NCI-H128 (cell line): ENCODE results near the gene RASGRP3.
A peak's percentile ranks its signal among the peaks of the same experiment; 100 is the strongest.
"Not testable (repeated sequence)": the region's sequence is repeated elsewhere in the genome, so short reads cannot be mapped to it uniquely, and the experiment has no call there.

Experiments used
- DNase-seq: peaks from one replicate; lab custom pipeline; 2025; ENCODE audit not compliant: unreplicated experiment; lab: John Stamatoyannopoulos, UW

Gene RASGRP3

DNA sequence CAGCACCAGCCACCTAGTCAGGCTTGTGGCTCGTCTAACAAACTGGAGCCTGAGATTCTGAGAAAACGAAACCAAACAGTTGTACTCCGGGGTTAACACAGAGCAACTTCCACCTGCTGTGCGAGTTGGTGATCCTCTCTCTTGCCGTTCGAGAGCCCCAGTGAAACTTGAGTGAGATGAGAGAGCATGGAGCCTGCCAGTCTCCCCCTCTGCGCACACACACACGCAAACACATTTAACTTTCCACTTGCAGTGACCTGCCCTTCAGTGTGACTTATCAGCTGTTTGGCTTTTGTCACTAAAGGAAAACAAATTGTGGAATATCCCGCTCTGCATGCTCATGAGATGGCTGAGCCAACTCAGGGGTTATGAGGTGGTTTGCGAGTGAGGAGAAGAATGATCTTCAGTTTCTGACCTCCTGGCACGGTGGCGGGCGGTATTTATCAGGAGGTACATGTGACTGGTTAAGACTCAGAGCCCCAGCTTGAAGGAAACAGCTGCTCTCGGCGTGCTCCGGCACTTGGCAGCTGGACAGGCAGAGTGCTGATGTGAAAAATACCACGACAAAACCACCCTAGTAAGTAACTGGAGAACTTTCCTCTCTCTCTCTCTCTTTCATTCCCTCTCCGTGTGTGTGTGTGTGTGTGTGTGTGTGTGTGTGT, at the start of gene RASGRP3:
Gene RASGRP3 (plus strand): TSS at position 519 of the 662 bp plus-strand sequence. CDS start 38,488 bp downstream, outside the sequence.
- peak; percentile 45 for DNase-seq

DNA sequence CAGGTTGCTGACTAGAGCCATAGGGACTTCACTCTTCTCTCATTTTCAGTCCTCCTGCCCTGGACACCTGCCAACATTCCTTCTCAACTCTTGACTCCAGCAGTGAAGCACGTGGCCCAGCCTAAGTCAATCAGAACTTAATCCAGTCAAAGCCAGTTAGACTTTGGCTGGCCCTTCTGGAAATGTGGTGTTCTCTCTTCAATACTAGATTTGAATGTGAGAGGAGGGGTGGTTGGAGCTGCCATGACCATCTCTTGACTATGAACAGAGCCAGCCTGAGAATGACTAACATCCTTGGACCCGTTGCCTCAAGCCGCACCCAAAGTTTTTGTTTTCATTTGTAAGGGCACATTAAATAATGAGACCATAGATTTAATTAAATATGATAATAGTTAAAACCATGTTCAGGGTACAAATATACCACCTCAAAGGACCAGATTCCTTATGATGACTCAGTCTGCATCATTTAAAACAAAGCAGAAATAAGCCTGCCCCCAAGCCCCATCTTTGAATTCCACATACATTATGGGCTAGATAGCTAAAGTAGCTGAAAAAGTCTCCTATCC, 49.7 kb upstream of the RASGRP3 start:
- no peak for DNase-seq

DNA sequence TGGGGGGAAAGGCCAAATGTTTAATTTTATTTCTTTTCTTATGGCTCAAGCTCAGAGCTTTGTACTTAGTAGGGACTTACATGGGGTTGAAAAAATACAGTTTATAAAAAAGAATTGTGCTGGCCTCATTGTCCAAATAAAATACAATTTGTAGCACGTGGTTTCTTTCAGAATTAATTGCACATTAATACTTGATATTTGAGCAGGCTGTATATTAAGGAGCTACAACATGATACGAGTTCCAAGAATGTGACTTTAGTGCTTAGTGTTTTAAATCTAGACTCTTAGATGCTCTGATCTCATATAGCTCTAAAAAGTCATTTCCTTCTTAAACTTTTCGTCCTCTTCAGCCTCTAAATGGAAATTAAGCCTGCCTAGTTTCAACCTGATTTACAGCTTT, 46.4 kb upstream of the RASGRP3 start:
- DNase-seq = no peak

DNA sequence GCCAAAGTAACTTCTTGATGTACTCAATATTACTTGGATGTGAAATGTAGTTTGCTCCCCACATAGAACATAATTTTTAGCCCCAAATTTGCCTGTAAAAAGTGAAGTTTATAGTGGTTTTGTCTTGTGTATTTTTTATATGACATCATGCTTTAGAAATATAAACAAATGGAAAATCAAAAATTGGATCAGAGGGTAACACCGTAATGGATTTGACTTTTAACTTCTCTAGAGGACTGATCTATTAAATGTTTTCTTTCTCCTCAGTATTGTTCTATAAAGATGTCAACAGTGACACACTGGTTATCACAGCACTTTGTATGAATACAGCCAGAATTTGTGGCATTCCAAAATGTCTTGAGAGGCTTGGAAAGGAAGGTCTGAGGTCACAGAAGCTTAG, 45.6 kb upstream of the RASGRP3 start:
- no peak for DNase-seq

- DNase-seq = no peak
These were observed 43.6 kb upstream of the RASGRP3 start for GRCh38 chr2:33432871-33433270.

GRCh38 chr2:33433279-33434235, 42.9 kb upstream of the RASGRP3 start:
- no peak for DNase-seq

GRCh38 chr2:33435518-33435917, 40.9 kb upstream of the RASGRP3 start:
- no peak for DNase-seq

GRCh38 chr2:33436083-33436482, 40.4 kb upstream of the RASGRP3 start:
- no peak for DNase-seq

GRCh38 chr2:33437297-33437696, 39.2 kb upstream of the RASGRP3 start:
- DNase-seq = no peak

DNA sequence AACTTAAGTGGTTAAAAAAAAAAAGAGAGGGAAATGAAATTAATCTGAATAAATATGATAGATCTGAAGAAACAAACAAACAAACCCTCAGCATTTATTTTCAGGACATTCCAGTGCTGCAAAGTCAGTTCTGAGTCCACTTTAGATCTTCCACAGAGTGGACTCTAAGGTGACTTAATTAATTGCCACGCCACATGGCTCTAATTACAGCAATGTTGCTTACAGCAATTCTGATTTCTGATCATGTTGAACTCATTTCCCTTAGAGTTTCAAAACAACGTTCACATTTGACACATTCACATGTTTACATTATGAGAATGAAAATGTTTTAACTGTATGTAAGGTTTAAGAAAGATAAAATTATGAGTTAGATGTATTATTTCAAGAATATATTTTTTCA, 38.6 kb upstream of the RASGRP3 start:
- no peak for DNase-seq

DNA sequence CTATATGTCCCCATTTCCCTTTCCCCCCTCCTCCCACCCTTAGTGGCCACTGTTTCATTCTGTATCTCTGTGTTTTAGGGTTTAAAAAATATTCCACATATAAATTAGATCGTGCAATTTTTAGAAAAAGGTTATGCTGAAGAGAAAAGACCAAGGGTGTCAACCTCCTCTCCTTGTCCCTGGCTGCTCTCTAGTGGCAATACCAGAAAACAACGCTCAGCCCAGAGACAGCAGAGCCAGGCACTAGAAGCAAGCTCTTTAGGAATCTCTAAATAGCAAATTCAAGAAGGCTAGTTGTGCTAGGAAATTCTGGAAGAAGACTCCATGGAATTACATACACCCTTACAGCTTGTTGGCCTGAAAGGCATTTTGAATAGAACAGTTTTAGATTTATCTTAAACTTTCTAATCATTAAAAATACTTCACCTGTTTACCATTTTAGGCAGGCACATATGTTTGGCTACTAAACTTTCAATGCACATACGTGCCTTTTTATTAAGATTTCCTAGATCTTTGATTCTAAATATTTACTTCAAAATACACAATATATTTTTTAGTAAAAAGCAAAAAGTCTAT, 35.1 kb upstream of the RASGRP3 start:
- no peak for DNase-seq

GRCh38 chr2:33442052-33442451, 34.4 kb upstream of the RASGRP3 start:
- DNase-seq = not testable (repeated sequence)

- no peak for DNase-seq
These were observed 33.8 kb upstream of the RASGRP3 start for GRCh38 chr2:33442528-33443079.

- no peak for DNase-seq
These were observed 33.1 kb upstream of the RASGRP3 start for GRCh38 chr2:33443274-33443829.

- DNase-seq = no peak
These were observed 31.5 kb upstream of the RASGRP3 start for GRCh38 chr2:33444967-33445366.

GRCh38 chr2:33448220-33448899, 28.1 kb upstream of the RASGRP3 start:
- DNase-seq = no peak

DNA sequence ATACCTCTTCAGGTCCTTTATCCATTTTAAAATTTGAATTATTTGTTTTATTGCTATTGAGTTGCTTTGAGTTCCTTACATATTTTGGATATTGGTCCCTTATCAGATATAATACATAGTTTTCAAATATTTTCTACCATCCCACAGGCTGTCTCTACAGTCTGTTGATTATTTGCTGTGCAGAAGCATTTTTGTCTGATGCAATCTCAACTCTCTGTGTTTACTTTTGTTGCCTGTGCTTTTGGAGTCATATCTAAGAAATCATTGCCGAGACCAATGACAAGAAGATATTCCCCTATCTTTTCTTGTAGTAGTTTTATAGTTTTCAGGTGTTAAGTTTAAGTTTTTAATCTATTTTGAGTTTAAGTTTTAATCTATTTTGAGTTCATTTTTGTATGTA, 25.2 kb upstream of the RASGRP3 start:
- DNase-seq = no peak

- DNase-seq = no peak
These were observed 24.6 kb upstream of the RASGRP3 start for GRCh38 chr2:33451825-33452224.

DNA sequence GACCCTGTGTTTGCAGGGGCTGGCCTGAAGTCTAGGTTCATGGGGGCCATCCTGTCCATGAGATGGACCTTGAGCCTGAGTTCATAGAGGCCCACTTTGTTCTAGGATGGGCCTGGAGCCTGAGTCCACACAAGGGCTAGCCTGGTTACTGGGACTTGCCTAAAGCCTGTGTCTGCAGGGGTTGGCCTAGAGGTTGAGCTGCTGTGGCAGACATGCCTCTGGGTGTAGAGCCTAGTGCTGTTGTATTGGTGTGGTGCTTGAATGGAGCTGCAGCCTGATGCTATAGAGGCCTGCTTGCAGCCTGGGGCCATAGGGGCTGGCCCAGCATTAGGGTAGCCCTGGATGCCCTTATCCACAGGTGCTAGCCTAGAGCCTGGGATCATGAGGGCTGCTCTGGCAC, 23.9 kb upstream of the RASGRP3 start:
- DNase-seq = no peak

- DNase-seq = no peak
These were observed 22.5 kb upstream of the RASGRP3 start for GRCh38 chr2:33453905-33454479.
